22Rv1 (cell line): ENCODE results near the gene PTPRM.

Experiments used
- H3K27ac ChIP-seq: fragments of 450-650 bp; 2 replicates; pipeline ENCODE4 v1.5.1; 2017
- CTCF ChIP-seq: fragments of 450-650 bp; IDR thresholded peaks from 2 replicates; pipeline ENCODE4 v1.5.1; 2017; ENCODE audit warnings: mild to moderate bottlenecking
- ZFX ChIP-seq: fragments of 450-650 bp; IDR thresholded peaks from 2 replicates; pipeline ENCODE4 v1.6.1; 2017; ENCODE audit warnings: antibody characterized with exemption, borderline replicate concordance

The PTPRM gene

GRCh38 chr18:8249811-8250210, 682.7 kb downstream of the PTPRM start:
- TF ChIP-seq ZFX (no peak), CTCF (no peak)
- H3K27ac ChIP-seq, result no peak overlapping the region

GRCh38 chr18:8252371-8252770, 685.3 kb downstream of the PTPRM start:
- no peak for TF ChIP-seq ZFX
- no peak for TF ChIP-seq CTCF
- no peak overlapping the region for H3K27ac ChIP-seq

- H3K27ac ChIP-seq, result no peak overlapping the region
Measured at GRCh38 chr18:8253944-8254343, 686.8 kb downstream of the PTPRM start.

GRCh38 chr18:8254654-8255053, 687.5 kb downstream of the PTPRM start:
- H3K27ac ChIP-seq, result no peak overlapping the region
- TF ChIP-seq ZFX (no peak), CTCF (no peak)

More at GRCh38 chr18:8253944-8254343, 686.8 kb downstream of the PTPRM start:
- TF ChIP-seq ZFX, result no peak
- no peak for TF ChIP-seq CTCF

- H3K27ac ChIP-seq, result no peak overlapping the region
- TF ChIP-seq CTCF, result no peak
- no peak for TF ChIP-seq ZFX
Measured at GRCh38 chr18:8257851-8258434, 690.8 kb downstream of the PTPRM start.

GRCh38 chr18:8260319-8260718, 693.2 kb downstream of the PTPRM start:
- TF ChIP-seq CTCF (no peak), ZFX (no peak)
- H3K27ac ChIP-seq, result no peak overlapping the region

- no peak overlapping the region for H3K27ac ChIP-seq
- TF ChIP-seq ZFX, result no peak
Measured at GRCh38 chr18:8260827-8261226, 693.7 kb downstream of the PTPRM start.

GRCh38 chr18:8261651-8262091, 694.6 kb downstream of the PTPRM start:
- TF ChIP-seq CTCF (no peak), ZFX (no peak)

More at GRCh38 chr18:8261651-8262091, 694.6 kb downstream of the PTPRM start:
- no peak overlapping the region for H3K27ac ChIP-seq
